CD1c-positive myeloid dendritic cell (primary cell): ENCODE data around the gene DDX28.
"Not testable (repeated sequence)": the region's sequence is repeated elsewhere in the genome, so short reads cannot be mapped to it uniquely, and the experiment has no call there.

Experiments
- DNase-seq: peaks from one replicate; pipeline ENCODE4 v3.0.0-alpha.2; 2016; ENCODE audit errors: extremely low spot score

DDX28 gene

DNA sequence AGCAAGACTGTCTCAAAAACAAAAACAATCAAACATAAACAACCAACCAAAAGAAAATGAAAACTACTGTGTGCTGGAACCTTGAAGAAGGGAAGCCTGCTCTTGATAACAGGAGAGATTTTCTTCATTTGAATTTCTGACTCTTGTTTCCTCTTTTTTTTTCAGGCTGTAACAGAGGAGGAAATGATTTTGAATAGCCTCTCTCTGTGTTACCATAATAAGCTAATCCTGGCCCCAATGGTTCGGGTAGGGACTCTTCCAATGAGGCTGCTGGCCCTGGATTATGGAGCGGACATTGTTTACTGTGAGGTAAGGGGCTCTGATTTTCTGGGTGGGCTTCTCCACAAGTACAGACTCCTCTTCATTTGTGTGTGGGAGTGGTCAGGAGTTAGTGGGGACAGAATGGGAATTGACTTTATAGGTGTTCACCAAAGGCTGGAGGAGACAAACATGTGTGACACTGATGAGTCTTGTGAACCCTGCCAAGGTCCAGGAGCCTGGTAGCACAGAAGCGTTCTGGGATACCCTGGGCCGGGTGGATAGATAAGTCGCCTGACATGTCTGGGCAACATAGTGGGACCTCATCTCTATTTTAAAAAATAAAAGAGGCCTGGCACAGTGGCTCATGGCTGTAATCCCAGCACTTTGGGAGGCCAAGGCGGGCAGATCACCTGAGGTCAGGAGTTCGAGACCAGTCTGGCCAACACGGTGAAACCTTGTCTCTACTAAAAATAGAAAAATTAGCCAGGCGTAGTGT lies 15.0 kb upstream of the DDX28 start:
- DNase-seq, result peak; percentile 46

DNA sequence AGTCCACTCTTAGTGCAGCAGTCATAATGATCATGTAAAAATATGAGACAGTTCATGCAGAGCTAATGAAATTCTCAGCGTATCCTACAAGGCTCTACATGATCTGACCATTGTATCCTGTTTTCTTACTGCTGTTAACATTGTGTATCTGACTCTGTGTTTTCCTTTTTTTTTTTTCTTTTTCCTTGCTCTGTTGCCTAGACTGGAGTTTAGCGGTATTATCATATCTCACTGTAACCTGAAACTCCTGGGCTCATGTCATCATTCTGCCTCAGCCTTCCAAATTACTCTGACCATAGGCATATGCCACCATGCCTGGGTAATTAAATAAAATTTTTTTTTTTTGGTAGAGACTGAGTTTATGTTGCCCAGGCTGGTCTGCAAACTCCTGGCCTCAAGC lies 12.2 kb upstream of the DDX28 start:
- DNase-seq, result no peak

DNA sequence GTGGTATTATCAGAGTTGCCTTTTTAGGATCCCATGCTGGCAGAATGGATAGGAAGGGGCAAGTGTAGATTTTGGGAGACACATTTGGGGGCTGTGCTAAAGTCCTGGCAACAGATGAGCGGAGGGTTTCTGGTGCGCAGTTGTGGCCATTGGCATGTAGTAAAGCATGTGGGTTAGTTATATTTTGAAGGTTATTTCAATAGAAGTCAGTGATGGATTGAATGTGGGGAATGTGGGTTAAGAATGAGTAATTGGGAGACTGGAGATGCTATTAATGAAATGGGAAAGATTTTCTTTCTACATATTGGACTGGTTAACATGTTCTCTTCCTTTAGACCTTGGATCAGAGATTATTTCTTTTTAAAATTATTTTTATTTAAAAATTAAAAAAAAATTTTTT lies 10.1 kb upstream of the DDX28 start:
- no peak for DNase-seq

DNA sequence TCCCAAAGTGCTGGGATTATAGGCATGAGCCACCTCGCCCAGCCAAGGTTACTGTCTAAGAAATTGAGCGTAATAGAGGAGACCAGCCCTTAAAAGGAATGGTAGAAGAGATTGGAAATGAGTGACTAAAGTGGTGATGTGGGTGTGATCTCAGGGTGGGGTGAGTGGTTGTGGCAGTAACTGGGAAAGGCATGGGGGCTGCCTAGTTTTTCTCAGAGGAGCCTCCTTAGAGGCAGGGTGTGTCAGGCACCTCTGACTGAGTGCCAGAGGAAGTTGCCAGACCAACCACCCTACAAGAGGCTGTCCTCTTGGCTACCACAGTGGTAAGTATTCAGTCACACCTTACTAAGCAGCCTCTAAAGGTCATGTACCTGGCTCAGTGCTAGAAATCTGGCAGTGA lies 8.9 kb upstream of the DDX28 start:
- no peak for DNase-seq

DNA sequence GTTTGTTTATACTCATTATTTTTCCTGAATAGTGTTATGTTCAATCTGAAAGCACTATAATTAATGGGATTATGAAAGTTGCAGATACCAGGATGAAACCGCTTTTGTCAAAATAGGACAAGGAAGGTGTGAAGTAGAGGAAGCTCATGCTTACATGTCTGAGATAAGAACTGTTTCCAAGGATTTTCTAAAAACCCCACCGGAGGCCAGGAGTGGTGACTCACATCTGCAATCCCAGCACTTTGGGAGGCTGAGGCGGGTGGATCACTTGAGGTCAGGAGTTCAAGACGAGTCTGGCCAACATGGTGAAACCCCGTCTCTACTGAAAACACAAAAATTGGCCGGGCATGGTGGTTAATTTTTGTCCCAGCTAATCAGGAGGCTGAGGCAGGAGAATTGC lies 7.1 kb upstream of the DDX28 start:
- not testable (repeated sequence) for DNase-seq

DNA sequence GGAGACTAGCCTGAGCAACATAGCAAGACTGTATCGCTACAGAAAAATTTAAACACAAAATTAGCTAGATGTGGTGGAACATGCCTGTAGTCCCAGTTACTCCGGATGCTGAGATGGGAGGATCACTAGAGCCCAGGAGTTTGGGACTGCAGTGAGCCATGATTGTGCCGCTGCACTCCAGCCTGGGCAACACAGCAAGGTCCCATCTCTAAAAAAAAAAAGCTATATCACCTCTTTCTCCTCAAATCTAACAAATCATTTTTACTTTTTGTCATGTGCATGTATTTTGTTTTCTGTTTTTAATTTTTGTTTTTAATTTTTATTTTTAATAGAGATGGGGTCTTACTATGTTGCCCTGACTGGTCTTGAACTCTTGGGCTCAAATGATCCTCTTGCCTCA lies 6.0 kb upstream of the DDX28 start:
- no peak for DNase-seq

DNA sequence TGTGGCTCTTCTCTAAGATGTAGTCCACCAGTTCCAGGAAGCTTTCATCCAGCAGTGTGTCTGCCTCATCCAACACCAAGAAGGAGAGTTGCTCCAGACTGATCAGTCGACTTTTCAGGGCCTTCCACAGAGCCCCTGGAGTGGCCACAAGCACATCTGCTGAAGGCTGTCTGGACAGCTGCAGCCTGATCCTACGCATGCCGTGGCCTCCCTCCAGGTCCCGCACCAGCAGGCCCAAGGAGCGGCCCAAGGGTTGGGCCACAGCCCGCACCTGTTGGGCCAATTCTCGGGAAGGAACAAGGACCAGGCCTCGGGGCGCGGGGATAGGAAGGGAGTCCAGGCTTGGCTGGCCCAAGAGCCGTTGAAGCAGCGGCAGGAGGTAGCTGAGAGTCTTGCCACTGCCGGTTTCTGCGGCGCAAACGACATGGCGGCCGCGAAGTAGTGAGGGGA lies 729 bp downstream of the DDX28 start:
- no peak for DNase-seq

DNA sequence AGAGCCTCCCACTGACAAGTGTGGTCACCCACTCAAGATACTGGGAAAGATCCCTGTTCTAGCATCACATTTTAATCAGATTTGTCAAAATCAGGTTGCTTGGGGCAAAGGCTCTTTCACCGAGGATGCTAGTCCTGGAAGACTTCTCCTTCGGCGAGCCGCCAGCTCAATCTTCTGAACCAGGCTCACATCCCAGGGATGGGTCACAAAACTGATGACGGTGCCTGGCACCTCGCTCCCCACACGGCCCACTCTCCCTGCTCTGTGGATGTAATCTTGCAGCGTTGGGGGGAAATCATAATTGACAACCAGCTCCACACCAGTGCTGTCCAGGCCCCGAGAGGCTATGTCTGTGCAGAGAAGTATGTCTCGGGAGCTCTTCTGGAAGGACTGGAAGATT lies 1.5 kb downstream of the DDX28 start:
- DNase-seq, result no peak

DNA sequence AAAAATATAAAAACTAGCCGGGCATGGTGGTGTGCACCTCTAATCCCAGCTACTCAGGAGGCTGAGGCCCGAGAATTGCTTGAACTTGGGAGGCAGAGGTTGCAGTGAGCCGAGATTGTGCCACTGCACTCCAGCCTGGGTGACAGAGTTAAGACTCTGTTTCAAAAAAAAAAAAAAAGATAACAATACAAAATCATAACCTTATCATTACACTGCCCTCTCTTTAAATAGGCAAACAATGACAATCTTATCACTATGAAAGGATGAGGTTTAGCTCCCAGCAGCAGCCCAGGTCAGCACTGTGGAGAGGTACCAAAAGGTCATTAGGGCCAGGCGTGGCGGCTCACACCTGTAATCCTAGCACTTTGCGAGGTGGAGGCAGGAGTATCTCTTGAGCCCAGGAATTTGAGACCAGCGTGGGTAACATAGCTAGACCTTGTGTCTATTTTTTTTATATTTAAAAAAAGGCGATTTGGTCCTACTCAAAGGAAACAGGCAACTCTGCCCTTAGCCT lies 3.8 kb downstream of the DDX28 start:
- DNase-seq, result no peak

DNA sequence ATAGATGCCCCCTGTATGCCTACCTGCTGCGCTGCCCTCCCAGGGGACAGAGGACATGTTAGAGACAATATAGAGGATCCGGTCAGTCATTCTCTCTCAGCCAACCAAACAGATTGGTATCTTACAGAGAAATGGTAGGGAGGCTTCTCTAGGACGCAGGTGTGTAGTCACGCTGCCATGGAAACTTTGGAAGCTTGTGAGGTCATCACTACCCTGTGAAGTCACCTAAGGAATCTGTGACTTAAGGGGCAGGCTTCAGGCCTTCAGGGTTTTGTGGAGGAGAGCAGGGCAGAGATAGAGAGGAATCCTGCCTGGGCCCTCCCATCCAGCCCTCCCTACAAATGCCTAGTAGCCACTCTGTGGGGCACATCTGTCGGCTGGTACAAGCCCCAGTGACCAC lies 7.4 kb downstream of the DDX28 start, which contains the start of gene DPEP2NB:
Gene DPEP2NB (minus strand): TSS at position 231 of the 400 bp plus-strand sequence. CDS start 141 bp downstream, at position 90.
- no peak for DNase-seq

DNA sequence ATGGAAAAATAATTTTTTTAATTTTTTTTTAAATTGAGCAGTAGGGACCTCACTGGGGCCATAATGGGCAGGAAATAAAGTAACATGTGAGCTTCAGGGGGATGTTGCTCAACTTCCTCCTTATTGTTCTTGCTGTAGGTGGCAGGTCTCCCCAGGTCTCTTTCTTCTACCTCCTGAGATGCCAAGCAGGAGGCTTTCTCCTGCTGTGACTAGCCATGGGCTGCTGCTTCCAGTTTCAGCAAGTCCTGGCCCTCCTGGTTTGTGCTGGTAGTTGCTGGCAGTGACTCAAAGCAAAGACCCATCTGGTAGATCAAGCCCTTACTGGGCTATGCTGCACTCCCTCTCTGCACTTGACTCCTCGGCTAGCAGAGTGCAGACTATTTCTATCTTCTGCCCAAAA lies 9.6 kb downstream of the DDX28 start:
- DNase-seq, result peak; percentile 40

DNA sequence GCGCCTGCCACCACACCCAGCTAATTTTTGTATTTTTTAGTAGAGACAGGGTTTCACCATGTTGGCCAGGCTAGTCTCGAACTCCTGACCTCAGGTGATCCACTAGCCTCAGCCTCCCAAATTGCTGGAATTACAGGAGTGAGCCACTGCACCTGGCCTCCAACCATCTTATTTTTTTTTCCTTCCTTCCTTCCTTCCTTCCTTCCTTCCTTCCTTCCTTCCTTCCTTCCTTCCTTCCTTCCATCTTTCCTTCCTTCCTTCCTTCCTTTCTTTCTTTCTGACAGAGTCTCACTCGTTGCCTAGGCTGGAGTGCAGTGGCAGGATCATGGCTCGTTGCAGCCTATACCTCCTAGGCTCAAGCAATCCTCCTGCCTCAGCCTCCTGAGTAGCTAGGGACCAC lies 13.2 kb downstream of the DDX28 start:
- not testable (repeated sequence) for DNase-seq

DNA sequence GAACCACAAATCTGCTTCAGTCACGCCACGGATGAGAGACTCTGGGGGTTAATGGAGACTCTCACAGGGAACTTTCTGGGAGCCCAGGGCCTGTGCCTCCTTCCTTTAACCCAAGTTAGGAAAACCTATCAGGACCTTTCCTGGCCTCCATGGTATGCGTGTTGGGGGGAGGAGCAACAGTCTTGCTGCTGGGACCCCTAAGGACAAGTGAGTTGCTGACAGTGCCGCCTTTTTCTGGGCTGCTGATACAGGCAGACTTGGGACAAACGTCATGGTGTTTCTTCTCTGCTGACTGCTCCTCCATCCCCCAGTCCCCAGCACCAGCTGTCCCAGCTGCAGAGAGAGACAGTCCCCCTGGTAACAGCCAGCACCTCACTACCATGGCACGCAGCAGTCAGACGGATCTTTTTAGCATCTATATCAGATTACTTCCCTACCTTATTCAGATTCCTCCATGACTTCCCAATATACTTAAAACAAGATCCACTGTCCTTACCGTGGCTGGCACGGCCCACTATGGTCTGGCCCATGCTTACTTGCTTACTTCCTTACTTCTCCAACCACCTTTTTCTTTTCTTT lies 13.8 kb downstream of the DDX28 start:
- DNase-seq, result no peak

DNA sequence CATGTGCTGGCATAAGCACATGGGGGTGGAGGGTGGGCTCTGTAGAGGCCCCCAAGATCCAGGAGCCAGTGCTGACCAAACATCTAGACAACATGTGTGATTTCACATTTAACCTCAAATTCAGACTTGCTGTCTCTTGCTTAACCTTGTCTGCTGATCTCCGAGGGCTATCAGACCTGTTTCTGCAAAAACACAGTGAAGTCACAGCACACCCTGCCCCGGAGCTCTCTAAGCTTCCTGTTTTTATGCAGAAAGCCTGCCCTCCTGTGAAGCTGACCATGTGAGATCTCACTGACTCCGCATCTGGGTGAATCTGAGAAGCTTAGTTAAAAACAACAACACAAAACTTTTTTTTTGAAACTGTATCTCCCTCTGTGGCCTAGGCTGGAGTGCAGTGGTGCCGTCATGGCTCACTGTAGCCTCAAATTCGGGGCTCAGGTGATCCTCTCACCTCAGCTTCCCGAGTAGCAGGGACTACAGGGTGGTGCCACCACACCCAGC lies 17.2 kb downstream of the DDX28 start:
- peak; percentile 94 for DNase-seq

DNA sequence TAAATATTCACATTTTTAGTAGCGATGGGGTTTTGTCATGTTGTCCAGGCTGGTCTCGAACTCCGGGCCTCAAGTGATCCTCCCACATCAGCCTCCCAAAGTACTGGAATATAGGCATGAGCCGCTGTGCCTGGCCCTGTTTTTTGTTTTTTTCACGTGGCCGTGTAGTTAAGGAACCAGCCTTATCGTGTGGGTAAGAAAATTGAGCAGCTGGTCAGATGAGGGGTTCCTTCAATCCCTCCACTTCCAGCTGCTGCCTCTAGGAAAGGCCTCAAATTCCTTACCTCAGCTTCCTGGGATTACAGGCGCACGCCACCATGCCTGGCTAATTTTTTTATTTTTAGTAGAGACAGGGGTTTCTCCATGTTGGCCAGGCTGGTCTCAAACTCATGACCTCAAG lies 17.8 kb downstream of the DDX28 start:
- DNase-seq, result peak; percentile 53

DNA sequence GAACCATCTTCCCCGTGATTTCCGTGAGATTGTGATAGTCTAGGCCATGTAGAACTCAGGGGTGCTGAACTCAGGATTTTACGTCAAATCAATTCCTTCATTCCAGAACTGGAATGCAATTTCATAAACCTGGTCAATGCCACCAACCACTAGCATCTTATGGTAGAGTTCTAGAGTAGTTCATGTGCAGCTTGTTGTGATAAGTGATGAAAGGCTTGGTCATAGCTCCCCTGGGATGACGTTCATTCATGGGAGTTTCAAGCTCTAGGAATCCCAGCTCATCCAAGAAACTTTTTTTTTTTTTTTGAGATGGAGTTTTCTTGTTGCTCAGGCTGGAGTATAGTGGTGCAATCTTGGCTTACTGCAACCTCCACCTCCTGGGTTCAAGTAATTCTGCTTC lies 20.0 kb downstream of the DDX28 start:
- no peak for DNase-seq

DNA sequence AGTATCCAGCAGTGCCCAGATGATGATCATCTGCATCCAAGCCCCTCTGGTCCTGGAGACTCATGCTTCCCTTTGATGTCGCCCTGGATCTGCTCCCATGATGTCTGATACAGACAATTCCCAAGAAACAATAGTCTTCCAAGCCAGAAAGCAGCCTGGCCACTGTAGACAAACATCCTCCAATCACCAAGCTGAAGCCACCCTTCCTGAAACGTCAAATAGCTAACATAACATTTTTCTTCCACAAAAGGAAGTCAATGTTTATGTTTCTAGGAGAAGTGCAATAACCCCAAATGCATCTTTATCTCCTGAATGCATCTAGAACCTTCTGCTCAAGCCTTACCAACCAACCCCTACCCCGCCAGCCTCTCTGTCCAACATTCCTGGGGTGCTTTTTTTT lies 22.6 kb downstream of the DDX28 start:
- DNase-seq, result peak; percentile 66

DNA sequence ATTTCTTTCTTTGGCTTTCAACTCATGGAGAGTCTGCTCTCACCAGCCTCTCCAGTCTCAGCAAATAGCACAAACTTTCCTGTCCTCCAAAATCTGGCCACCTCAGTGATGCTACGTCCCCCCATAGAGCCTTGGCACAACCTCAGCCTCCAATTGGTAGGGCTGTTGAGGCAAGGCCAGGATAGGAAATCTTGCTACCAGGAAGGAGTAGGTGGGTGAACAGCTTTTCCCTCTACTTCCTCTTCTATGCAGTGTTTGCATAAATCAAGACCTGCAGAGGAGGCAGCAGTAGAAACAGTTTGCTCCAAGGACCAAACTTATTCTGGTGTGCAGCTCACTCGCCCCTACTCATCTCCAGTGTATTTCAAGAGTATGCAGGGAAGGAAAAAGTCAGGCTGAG lies 23.0 kb downstream of the DDX28 start:
- peak; percentile 71 for DNase-seq

DNA sequence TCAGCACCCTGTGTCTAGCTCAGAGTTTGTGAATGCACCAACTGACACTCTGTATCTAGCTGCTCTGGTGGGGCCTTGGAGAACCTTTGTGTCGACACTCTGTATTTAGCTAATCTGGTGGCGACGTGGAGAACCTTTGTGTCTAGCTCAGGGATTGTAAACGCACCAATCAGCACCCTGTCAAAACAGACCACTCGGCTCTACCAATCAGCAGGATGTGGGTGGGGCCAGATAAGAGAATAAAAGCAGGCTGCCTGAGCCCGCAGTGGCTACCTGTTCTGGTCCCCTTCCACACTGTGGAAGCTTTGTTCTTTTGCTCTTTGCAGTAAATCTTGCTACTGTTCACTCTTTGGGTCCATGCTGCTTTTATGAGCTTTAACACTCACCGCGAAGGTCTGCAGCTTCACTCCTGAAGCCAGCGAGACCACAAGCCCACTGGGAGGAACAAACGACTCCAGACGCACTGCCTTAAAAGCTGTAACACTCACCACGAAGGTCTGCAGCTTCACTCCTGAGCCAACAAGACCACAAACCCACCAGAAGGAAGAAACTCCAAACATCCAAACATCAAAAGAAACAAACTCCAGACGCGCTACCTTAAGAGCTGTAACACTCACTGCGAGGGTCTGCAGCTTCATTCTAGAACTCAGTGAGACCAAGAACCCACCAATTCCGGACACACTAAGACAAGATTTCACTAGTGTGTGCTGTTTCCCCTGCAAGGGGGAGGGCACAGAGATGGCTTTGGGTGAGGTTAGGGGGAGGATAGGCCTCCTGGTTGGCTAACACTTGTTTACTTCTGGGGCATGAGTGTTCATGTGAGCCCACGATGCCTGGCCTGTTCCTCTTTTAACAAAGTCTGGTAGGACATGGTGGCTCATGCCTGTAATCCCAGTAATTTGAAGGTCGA lies 24.0 kb downstream of the DDX28 start, which contains the start of gene DPEP2:
Gene DPEP2 (minus strand): TSS at position 706 of the 910 bp plus-strand sequence. CDS start 6,272 bp downstream, outside the sequence.
- DNase-seq, result peak; percentile 86

DNA sequence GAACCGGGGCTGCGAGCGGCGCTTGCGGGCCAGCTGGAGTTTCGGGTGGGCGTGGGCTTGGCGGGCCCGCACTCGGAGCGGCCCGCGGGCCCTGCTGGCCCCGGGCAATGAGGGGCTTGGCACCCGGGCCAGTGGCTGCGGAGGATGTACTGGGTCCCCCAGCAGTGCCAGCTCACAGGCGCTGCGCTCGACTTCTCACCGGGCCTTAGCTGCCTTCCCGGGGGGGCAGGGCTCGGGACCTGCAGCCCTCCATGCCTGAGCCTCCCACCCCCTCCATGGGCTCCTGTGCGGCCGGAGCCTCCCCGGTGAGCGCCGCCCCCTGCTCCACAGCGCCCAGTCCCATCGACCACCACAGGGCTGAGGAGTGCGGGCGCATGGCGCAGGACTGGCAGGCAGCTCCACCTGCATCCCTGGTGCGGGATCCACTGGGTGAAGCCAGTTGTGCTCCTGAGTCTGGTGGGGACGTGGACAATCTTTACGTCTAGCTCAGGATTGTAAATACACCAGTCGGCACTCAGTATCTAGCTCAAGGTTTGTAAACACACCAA lies 24.7 kb downstream of the DDX28 start:
- DNase-seq, result not testable (repeated sequence)

DNA sequence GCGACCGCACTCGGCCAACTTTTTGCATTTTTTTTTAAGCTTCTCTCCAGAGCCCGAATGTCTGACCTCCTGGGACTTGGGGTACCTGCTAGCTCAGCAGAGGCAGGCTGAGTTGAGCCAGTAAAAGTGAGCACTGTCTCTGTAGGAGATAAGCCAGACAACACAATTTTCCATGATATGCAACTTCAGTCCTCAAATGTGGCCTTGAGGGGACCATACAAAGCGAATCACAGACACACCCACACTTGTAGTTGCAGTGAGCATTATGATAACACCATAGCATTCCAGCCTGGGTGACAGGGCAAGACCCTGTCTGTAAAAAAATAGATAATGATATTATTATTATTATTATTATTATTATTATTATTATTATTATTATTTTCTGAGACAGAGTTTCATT lies 26.4 kb downstream of the DDX28 start:
- DNase-seq, result no peak

DNA sequence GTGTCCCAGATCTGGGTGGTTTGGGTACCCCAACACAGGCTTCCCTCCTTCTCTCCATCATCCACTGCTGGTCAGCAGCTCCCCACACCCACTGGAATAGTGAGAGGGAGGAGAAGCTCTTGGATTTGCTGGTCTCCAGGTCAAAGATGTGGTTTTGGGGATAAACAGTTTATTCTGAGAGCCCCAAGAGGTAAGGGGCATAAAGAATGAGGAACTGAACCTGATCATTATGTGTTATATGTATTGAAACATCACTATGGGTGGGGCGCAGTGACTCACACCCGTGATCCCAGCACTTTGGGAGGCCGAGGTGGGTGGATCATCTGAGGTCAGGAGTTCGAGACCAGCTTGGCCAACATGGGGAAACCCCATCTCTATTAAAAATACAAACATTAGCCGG lies 27.6 kb downstream of the DDX28 start:
- peak; percentile 68 for DNase-seq
